ENCODE results near the gene LGMN. TPM values are rescaled to one million over a fixed set of nuclear protein-coding genes. Genes with fewer than 3 reads are reported as not detected.

Gene LGMN
- total and polyA plus RNA-seq, 9 of the 15 experiments (the other 6 are each of a cell fraction or from before 2014, with no cell fraction given) = 0.05 to 1.4 (median 0.43) TPM; not detected in 2

DNA sequence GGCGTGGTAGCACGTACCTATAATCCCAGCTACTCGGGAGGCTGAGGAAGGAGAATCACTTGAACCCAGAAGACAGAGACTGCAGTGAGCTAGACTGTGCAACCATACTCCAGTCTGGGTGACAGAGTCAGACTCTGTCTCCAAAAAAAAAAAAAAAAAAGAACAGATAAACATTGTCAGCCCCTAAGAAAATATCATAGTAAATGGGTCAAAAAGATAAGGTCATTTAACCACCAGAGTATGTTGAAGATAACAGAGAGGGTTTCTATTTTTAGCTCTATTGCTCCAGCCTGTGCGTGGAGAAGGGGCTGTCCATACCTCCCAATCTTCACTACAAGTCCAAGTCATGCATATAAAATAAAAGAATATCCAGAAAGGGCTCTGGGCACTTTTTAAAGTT, 15.4 kb downstream of the LGMN start (continued):
- TF ChIP-seq, protein P1, sequence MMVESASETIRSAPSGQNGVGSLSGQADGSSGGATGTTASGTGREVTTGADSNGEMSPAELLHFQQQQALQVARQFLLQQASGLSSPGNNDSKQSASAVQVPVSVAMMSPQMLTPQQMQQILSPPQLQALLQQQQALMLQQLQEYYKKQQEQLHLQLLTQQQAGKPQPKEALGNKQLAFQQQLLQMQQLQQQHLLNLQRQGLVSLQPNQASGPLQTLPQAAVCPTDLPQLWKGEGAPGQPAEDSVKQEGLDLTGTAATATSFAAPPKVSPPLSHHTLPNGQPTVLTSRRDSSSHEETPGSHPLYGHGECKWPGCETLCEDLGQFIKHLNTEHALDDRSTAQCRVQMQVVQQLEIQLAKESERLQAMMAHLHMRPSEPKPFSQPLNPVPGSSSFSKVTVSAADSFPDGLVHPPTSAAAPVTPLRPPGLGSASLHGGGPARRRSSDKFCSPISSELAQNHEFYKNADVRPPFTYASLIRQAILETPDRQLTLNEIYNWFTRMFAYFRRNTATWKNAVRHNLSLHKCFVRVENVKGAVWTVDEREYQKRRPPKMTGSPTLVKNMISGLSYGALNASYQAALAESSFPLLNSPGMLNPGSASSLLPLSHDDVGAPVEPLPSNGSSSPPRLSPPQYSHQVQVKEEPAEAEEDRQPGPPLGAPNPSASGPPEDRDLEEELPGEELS (CRISPR knock-in tag; IDR thresholded peaks at IDR 0.05; ENCODE audit: borderline replicate concordance) = no peak
- TF ChIP-seq MEF2D (tag; conservative IDR thresholded peaks at IDR 0.05; ENCODE audit: low read depth) (peak; percentile 97), FOSL1 (tag; conservative IDR thresholded peaks at IDR 0.05) (peak; percentile 42), ZNF41 (CRISPR knock-in tag; conservative IDR thresholded peaks at IDR 0.05) (no peak), RFX1 (IDR thresholded peaks at IDR 0.05) (no peak), ZNF584 (CRISPR knock-in tag; IDR thresholded peaks at IDR 0.05; ENCODE audit: low read depth) (no peak), RFX7 (CRISPR knock-in tag; IDR thresholded peaks at IDR 0.05) (no peak), SETDB1 (IDR thresholded peaks at IDR 0.05; ENCODE audit: low read length) (no peak), ZNF140 (CRISPR knock-in tag; IDR thresholded peaks at IDR 0.05) (no peak), ZNF436 (CRISPR knock-in tag; IDR thresholded peaks at IDR 0.05) (no peak), PHB (CRISPR knock-in tag; IDR thresholded peaks at IDR 0.05) (no peak), YY1 (IDR thresholded peaks at IDR 0.05; ENCODE audit: borderline replicate concordance in 1 of 3, control insufficient read depth in 1 of 3, extremely low read depth in 1 of 3, insufficient read depth in 3 of 3, insufficient read length in 1 of 3, insufficient replicate concordance in 2 of 3, low read depth in 1 of 3, low read length in 2 of 3) (no peak), RBM25 (IDR thresholded peaks at IDR 0.05; ENCODE audit: low read depth, low read length, severe bottlenecking) (no peak), CBFA2T3 (IDR thresholded peaks at IDR 0.05) (peak; percentile 79)
- TF ChIP-seq, protein P2, sequence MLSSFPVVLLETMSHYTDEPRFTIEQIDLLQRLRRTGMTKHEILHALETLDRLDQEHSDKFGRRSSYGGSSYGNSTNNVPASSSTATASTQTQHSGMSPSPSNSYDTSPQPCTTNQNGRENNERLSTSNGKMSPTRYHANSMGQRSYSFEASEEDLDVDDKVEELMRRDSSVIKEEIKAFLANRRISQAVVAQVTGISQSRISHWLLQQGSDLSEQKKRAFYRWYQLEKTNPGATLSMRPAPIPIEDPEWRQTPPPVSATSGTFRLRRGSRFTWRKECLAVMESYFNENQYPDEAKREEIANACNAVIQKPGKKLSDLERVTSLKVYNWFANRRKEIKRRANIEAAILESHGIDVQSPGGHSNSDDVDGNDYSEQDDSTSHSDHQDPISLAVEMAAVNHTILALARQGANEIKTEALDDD (IDR thresholded peaks at IDR 0.05) = no peak
- TF ChIP-seq, protein P3, sequence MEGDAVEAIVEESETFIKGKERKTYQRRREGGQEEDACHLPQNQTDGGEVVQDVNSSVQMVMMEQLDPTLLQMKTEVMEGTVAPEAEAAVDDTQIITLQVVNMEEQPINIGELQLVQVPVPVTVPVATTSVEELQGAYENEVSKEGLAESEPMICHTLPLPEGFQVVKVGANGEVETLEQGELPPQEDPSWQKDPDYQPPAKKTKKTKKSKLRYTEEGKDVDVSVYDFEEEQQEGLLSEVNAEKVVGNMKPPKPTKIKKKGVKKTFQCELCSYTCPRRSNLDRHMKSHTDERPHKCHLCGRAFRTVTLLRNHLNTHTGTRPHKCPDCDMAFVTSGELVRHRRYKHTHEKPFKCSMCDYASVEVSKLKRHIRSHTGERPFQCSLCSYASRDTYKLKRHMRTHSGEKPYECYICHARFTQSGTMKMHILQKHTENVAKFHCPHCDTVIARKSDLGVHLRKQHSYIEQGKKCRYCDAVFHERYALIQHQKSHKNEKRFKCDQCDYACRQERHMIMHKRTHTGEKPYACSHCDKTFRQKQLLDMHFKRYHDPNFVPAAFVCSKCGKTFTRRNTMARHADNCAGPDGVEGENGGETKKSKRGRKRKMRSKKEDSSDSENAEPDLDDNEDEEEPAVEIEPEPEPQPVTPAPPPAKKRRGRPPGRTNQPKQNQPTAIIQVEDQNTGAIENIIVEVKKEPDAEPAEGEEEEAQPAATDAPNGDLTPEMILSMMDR (IDR thresholded peaks at IDR 0.05 in 2 of 3, conservative IDR thresholded peaks at IDR 0.05 in 1 of 3; ENCODE audit: insufficient read depth in 2 of 3, low read depth in 1 of 3, low read length in 3 of 3) = no peak
